ENCODE measurements around the gene BLM. TPM values are rescaled to one million over a fixed set of nuclear protein-coding genes. Genes with fewer than 3 reads are reported as not detected.

Gene BLM
- total RNA-seq, 1 experiment from 2014 or later: 41.3 TPM

GRCh38 chr15:90829942-90830440 lies 112.8 kb downstream of the BLM start:
- no peaks in the 10 kb centered on the region; the same call in 1 of the 2 replicates for H3K27me3 Mint-ChIP-seq (ENCODE audit: low read depth)
- no peak overlapping the region for H4K8ac ChIP-seq (replicated peaks; ENCODE audit: insufficient read length, low read depth, low read length)
- H2BK5ac ChIP-seq (ENCODE audit: insufficient read length, low read length): no peak overlapping the region
- no peak overlapping the region for H2AFZ ChIP-seq (ENCODE audit: low read length)
- H3K27ac Mint-ChIP-seq: peak overlapping the region in 2 of 3 experiments; percentile 10 to 81; a peak in 3 of 7 replicates
- no peak overlapping the region for H2BK12ac ChIP-seq (ENCODE audit: insufficient read length, low read depth, low read length)
- H3K23ac ChIP-seq (ENCODE audit: insufficient read length, low read depth, low read length): no peak overlapping the region
- H3K36me3 Mint-ChIP-seq (ENCODE audit: insufficient read depth in 1 of 3, low read depth in 3 of 3): no peaks in the 10 kb centered on the region; a peak in 1 of 7 replicates
- H3K4ac ChIP-seq (ENCODE audit: low read depth, low read length): no peak overlapping the region
- H3K14ac ChIP-seq (ENCODE audit: insufficient read depth, low read length): no peak overlapping the region
- no CpG with 5 or more reads among the region's 15 CpGs for WGBS (ENCODE audit: extremely low coverage, insufficient read length, low lambda C conversion rate)
- no peak overlapping the region for H3K4me2 ChIP-seq (ENCODE audit: insufficient read depth, insufficient read length, low read length)
- H3K4me1 Mint-ChIP-seq: peaks cover 11 to 13% of the 10 kb centered on the region in 2 experiments; a peak in 3 of 4 replicates
- H3T11ph ChIP-seq (ENCODE audit: low read length): no peak overlapping the region
- no peak for DNase-seq
- no peak overlapping the region for H2AK5ac ChIP-seq (ENCODE audit: insufficient read length, low read length)
- no peak overlapping the region for H4K5ac ChIP-seq (ENCODE audit: insufficient read length, low read depth, low read length)
- H3K27me3 ChIP-seq (ENCODE audit: insufficient read depth, low read length): no peaks in the 10 kb centered on the region
- no peaks in the 10 kb centered on the region for H3K9me3 Mint-ChIP-seq
- no peaks in the 10 kb centered on the region for H3K4me1 ChIP-seq (ENCODE audit: insufficient read depth, low read length)
- H3K79me2 ChIP-seq (ENCODE audit: insufficient read depth, low read length): no peaks in the 10 kb centered on the region
- no peak overlapping the region for H3K9ac ChIP-seq (ENCODE audit: extremely low read depth, insufficient read length, low read length)
- no peak overlapping the region for H3K27ac ChIP-seq (ENCODE audit: insufficient read length, low read depth, low read length)
- no peak overlapping the region for H3K18ac ChIP-seq (ENCODE audit: insufficient read length, low read depth, low read length)
- H3K23me2 ChIP-seq (ENCODE audit: insufficient read length, low read depth, low read length, poor library complexity, severe bottlenecking): no peaks in the 10 kb centered on the region
- no peaks in the 10 kb centered on the region for H3K79me1 ChIP-seq (ENCODE audit: insufficient read depth, low read depth, low read length, poor library complexity, severe bottlenecking)
- no peak overlapping the region for H3K4me3 Mint-ChIP-seq
- H2BK120ac ChIP-seq (ENCODE audit: low read depth, low read length, poor library complexity, severe bottlenecking): no peak overlapping the region
- H4K91ac ChIP-seq (ENCODE audit: insufficient read length, low read depth, low read length): no peak overlapping the region
- no peaks in the 10 kb centered on the region for H3K9me3 ChIP-seq (ENCODE audit: control insufficient read depth, low read depth, low read length)
- no peaks in the 10 kb centered on the region for H4K20me1 ChIP-seq (ENCODE audit: control insufficient read depth, insufficient read depth, insufficient read length)
- no peak overlapping the region for H2BK15ac ChIP-seq (ENCODE audit: low read depth, low read length)
- no peak overlapping the region for H2BK20ac ChIP-seq (ENCODE audit: low read depth, low read length, poor library complexity, severe bottlenecking)
- TF ChIP-seq CTCF (conservative IDR thresholded peaks at IDR 0.05): no peak
- H3K56ac ChIP-seq (ENCODE audit: insufficient read length, low read depth, low read length): no peak overlapping the region

All from H9 (cell line).